Skeletal muscle satellite cell (primary cell): ENCODE data around the gene KCNJ10.

Source experiments
- H3K27me3 ChIP-seq: 2 replicates; pipeline ENCODE4 v1.7.0; 2013; ENCODE audit warnings: low read length; ENCODE audit not compliant: control insufficient read depth, insufficient read depth
- H3K36me3 ChIP-seq: 2 replicates; pipeline ENCODE4 v1.7.0; 2013; ENCODE audit warnings: mild to moderate bottlenecking, control low read depth, low read length; ENCODE audit not compliant: insufficient read depth
- H3K4me1 ChIP-seq: 2 replicates; pipeline ENCODE4 v1.7.0; 2013; ENCODE audit warnings: low read length; ENCODE audit not compliant: control insufficient read depth, insufficient read depth
- H3K4me2 ChIP-seq: 2 replicates; pipeline ENCODE4 v1.7.0; 2013; ENCODE audit warnings: mild to moderate bottlenecking, low read length
- H3K4me3 ChIP-seq: 2 replicates; pipeline ENCODE4 v1.7.0; 2013; ENCODE audit warnings: low read length
- H3K9ac ChIP-seq: 2 replicates; pipeline ENCODE4 v1.7.0; 2013; ENCODE audit warnings: mild to moderate bottlenecking, low read depth, low read length, moderate library complexity
- H3K9me3 ChIP-seq: replicated peaks from 2 replicates; pipeline ENCODE4 v1.7.0; 2013; ENCODE audit warnings: mild to moderate bottlenecking, control low read depth, low read length

Gene KCNJ10

GRCh38 chr1:160066829-160067745 lies 2.9 kb downstream of the KCNJ10 start:
- peaks cover 90% of the 10 kb centered on the region for H3K27me3 ChIP-seq
- no peaks in the 10 kb centered on the region for H3K36me3 ChIP-seq
- H3K9me3 ChIP-seq = no peaks in the 10 kb centered on the region
- no peak overlapping the region for H3K9ac ChIP-seq
- H3K4me2 ChIP-seq = no peak overlapping the region
- H3K4me1 ChIP-seq = no peaks in the 10 kb centered on the region
- no peak overlapping the region for H3K4me3 ChIP-seq

- Histone ChIP-seq H3K27me3 (peaks cover 87% of the 10 kb centered on the region), H3K9ac (no peak overlapping the region), H3K4me3 (no peak overlapping the region), H3K9me3 (no peaks in the 10 kb centered on the region), H3K4me1 (no peaks in the 10 kb centered on the region), H3K36me3 (no peaks in the 10 kb centered on the region), H3K4me2 (no peak overlapping the region)
Measured at GRCh38 chr1:160064746-160065145, 5.2 kb downstream of the KCNJ10 start.

- Histone ChIP-seq H3K9me3 (no peaks in the 10 kb centered on the region), H3K4me3 (no peak overlapping the region), H3K27me3 (peaks cover 87% of the 10 kb centered on the region), H3K4me1 (no peaks in the 10 kb centered on the region), H3K36me3 (no peaks in the 10 kb centered on the region), H3K4me2 (no peak overlapping the region), H3K9ac (no peak overlapping the region)
Measured at GRCh38 chr1:160064164-160064563, 5.8 kb downstream of the KCNJ10 start.

- Histone ChIP-seq H3K27me3 (peaks cover 87% of the 10 kb centered on the region), H3K4me2 (no peak overlapping the region), H3K36me3 (no peaks in the 10 kb centered on the region), H3K4me3 (no peak overlapping the region), H3K4me1 (no peaks in the 10 kb centered on the region), H3K9ac (no peak overlapping the region), H3K9me3 (no peaks in the 10 kb centered on the region)
Measured at GRCh38 chr1:160063176-160063575, 6.8 kb downstream of the KCNJ10 start.

- Histone ChIP-seq H3K4me3 (no peak overlapping the region), H3K4me1 (no peaks in the 10 kb centered on the region), H3K9me3 (no peaks in the 10 kb centered on the region), H3K9ac (no peak overlapping the region), H3K27me3 (peaks cover 89% of the 10 kb centered on the region), H3K4me2 (no peak overlapping the region), H3K36me3 (no peaks in the 10 kb centered on the region)
Measured at GRCh38 chr1:160062230-160062532, 7.8 kb downstream of the KCNJ10 start.

- no peaks in the 10 kb centered on the region for H3K4me1 ChIP-seq
- no peak overlapping the region for H3K4me2 ChIP-seq
- no peaks in the 10 kb centered on the region for H3K9me3 ChIP-seq
- no peak overlapping the region for H3K9ac ChIP-seq
- no peak overlapping the region for H3K4me3 ChIP-seq
- peaks cover 89% of the 10 kb centered on the region for H3K27me3 ChIP-seq
- H3K36me3 ChIP-seq = no peaks in the 10 kb centered on the region
Measured at GRCh38 chr1:160061369-160062229, 8.4 kb downstream of the KCNJ10 start.

GRCh38 chr1:160058087-160058486 lies 11.9 kb downstream of the KCNJ10 start:
- H3K4me2 ChIP-seq = no peak overlapping the region
- H3K9me3 ChIP-seq = no peaks in the 10 kb centered on the region
- no peak overlapping the region for H3K9ac ChIP-seq
- H3K27me3 ChIP-seq = peaks cover 91% of the 10 kb centered on the region
- no peaks in the 10 kb centered on the region for H3K4me1 ChIP-seq
- no peaks in the 10 kb centered on the region for H3K36me3 ChIP-seq
- no peak overlapping the region for H3K4me3 ChIP-seq

- H3K36me3 ChIP-seq = no peaks in the 10 kb centered on the region
- H3K4me2 ChIP-seq = no peak overlapping the region
- no peaks in the 10 kb centered on the region for H3K9me3 ChIP-seq
- H3K27me3 ChIP-seq = peaks cover 96% of the 10 kb centered on the region
- H3K4me1 ChIP-seq = no peaks in the 10 kb centered on the region
- no peak overlapping the region for H3K9ac ChIP-seq
- no peak overlapping the region for H3K4me3 ChIP-seq
Measured at GRCh38 chr1:160056648-160057169, 13.3 kb downstream of the KCNJ10 start.

- no peaks in the 10 kb centered on the region for H3K36me3 ChIP-seq
Measured at GRCh38 chr1:160053548-160054365, 16.2 kb downstream of the KCNJ10 start.

GRCh38 chr1:160052936-160053335 lies 17.0 kb downstream of the KCNJ10 start:
- Histone ChIP-seq H3K9ac (no peak overlapping the region), H3K27me3 (peaks cover 82% of the 10 kb centered on the region), H3K4me1 (no peaks in the 10 kb centered on the region), H3K4me2 (no peak overlapping the region), H3K4me3 (no peak overlapping the region), H3K36me3 (no peaks in the 10 kb centered on the region), H3K9me3 (no peaks in the 10 kb centered on the region)

More at GRCh38 chr1:160053548-160054365, 16.2 kb downstream of the KCNJ10 start:
- peaks cover 83% of the 10 kb centered on the region for H3K27me3 ChIP-seq
- H3K9ac ChIP-seq = no peak overlapping the region
- no peak overlapping the region for H3K4me3 ChIP-seq
- H3K9me3 ChIP-seq = no peaks in the 10 kb centered on the region
- no peaks in the 10 kb centered on the region for H3K4me1 ChIP-seq
- no peak overlapping the region for H3K4me2 ChIP-seq

GRCh38 chr1:160050619-160051018 lies 19.3 kb downstream of the KCNJ10 start:
- H3K36me3 ChIP-seq = no peaks in the 10 kb centered on the region
- no peak overlapping the region for H3K9ac ChIP-seq
- H3K9me3 ChIP-seq = no peaks in the 10 kb centered on the region
- peaks cover 62% of the 10 kb centered on the region for H3K27me3 ChIP-seq
- peaks cover 12% of the 10 kb centered on the region for H3K4me1 ChIP-seq
- no peak overlapping the region for H3K4me3 ChIP-seq
- no peak overlapping the region for H3K4me2 ChIP-seq
